HUES64 (cell line): ENCODE measurements around the gene ZNF408.
"Not testable (repeated sequence)": the region's sequence is repeated elsewhere in the genome, so short reads cannot be mapped to it uniquely, and the experiment has no call there.

Source experiments
- H3K27ac ChIP-seq: 2 replicates; pipeline ENCODE4 v1.7.0; 2013; ENCODE audit warnings: low read depth, low read length, inconsistent platforms
- H3K27me3 ChIP-seq: 2 replicates; pipeline ENCODE4 v1.6.1; 2013; ENCODE audit warnings: mild to moderate bottlenecking, low read length; ENCODE audit not compliant: insufficient read depth
- H3K36me3 ChIP-seq: 2 replicates; pipeline ENCODE4 v1.6.1; 2013; ENCODE audit warnings: mild to moderate bottlenecking, low read length; ENCODE audit not compliant: insufficient read depth
- H3K4me1 ChIP-seq: 2 replicates; pipeline ENCODE4 v1.6.1; 2013; ENCODE audit warnings: mild to moderate bottlenecking, low read length, moderate library complexity; ENCODE audit not compliant: insufficient read depth
- H3K4me3 ChIP-seq: 2 replicates; pipeline ENCODE4 v1.5.1; 2013; ENCODE audit warnings: mild to moderate bottlenecking, low read length, moderate library complexity
- H3K9ac ChIP-seq: 2 replicates; pipeline ENCODE4 v1.6.1; 2013; ENCODE audit warnings: mild to moderate bottlenecking, low read depth, low read length
- H3K9me3 ChIP-seq: 2 replicates; pipeline ENCODE4 v1.6.1; 2013; ENCODE audit warnings: low read depth, low read length; ENCODE audit not compliant: insufficient read depth
- WGBS: fragments of 150-250, 120-280 bp; methylation state at CpG from one replicate; pipeline ENCODE4 v1.1.7; 2013; ENCODE audit warnings: missing lambda C conversion rate; 5-methylcytosine and 5-hydroxymethylcytosine counted together

Gene ZNF408

GRCh38 chr11:46667043-46667481, 33.8 kb upstream of the ZNF408 start:
- H3K27me3 ChIP-seq, result no peaks in the 10 kb centered on the region
- peaks cover 90% of the 10 kb centered on the region for H3K36me3 ChIP-seq
- no peak overlapping the region for H3K9ac ChIP-seq
- no peaks in the 10 kb centered on the region for H3K9me3 ChIP-seq
- 95% methylated on average over 2 of the region's 2 CpGs for WGBS
- no peak overlapping the region for H3K27ac ChIP-seq
- H3K4me3 ChIP-seq, result no peak overlapping the region
- no peaks in the 10 kb centered on the region for H3K4me1 ChIP-seq

- Histone ChIP-seq H3K9me3 (no peaks in the 10 kb centered on the region), H3K27ac (no peak overlapping the region), H3K4me3 (no peak overlapping the region), H3K36me3 (peaks cover 90% of the 10 kb centered on the region), H3K9ac (no peak overlapping the region), H3K4me1 (no peaks in the 10 kb centered on the region), H3K27me3 (no peaks in the 10 kb centered on the region)
- 97% methylated on average over 12 of the region's 12 CpGs for WGBS
Observed at GRCh38 chr11:46668480-46669085, 32.2 kb upstream of the ZNF408 start.

- no peaks in the 10 kb centered on the region for H3K9me3 ChIP-seq
- H3K27me3 ChIP-seq, result no peaks in the 10 kb centered on the region
- peaks cover 83% of the 10 kb centered on the region for H3K36me3 ChIP-seq
- H3K9ac ChIP-seq, result no peak overlapping the region
- peaks cover 10% of the 10 kb centered on the region; the same call in 1 of the 2 replicates for H3K4me1 ChIP-seq
- H3K27ac ChIP-seq, result no peak overlapping the region
- WGBS, result 85% methylated on average over 3 of the region's 3 CpGs
- no peak overlapping the region for H3K4me3 ChIP-seq
Observed at GRCh38 chr11:46669711-46670139, 31.1 kb upstream of the ZNF408 start.

- peaks cover 17% of the 10 kb centered on the region; the same call in 1 of the 2 replicates for H3K4me1 ChIP-seq
- not testable (repeated sequence) for H3K27ac ChIP-seq, H3K27me3 ChIP-seq, H3K4me3 ChIP-seq, H3K9ac ChIP-seq, H3K9me3 ChIP-seq
- peaks cover 75% of the 10 kb centered on the region for H3K36me3 ChIP-seq
- 88% methylated on average over 2 of the region's 3 CpGs for WGBS
Observed at GRCh38 chr11:46670521-46670920, 30.3 kb upstream of the ZNF408 start.

- 96% methylated on average over 10 of the region's 10 CpGs for WGBS
- no peak overlapping the region for H3K27ac ChIP-seq
Observed at GRCh38 chr11:46671958-46672315, 28.9 kb upstream of the ZNF408 start.

GRCh38 chr11:46672381-46672839, 28.4 kb upstream of the ZNF408 start:
- no peaks in the 10 kb centered on the region for H3K27me3 ChIP-seq
- 97% methylated on average over 6 of the region's 7 CpGs for WGBS
- H3K36me3 ChIP-seq, result peaks cover 59% of the 10 kb centered on the region
- H3K4me1 ChIP-seq, result peaks cover 21% of the 10 kb centered on the region; the same call in 1 of the 2 replicates
- no peak overlapping the region for H3K9ac ChIP-seq
- no peak overlapping the region for H3K4me3 ChIP-seq
- no peak overlapping the region for H3K27ac ChIP-seq
- H3K9me3 ChIP-seq, result no peaks in the 10 kb centered on the region

More at GRCh38 chr11:46671958-46672315, 28.9 kb upstream of the ZNF408 start:
- Histone ChIP-seq H3K9me3 (no peaks in the 10 kb centered on the region), H3K36me3 (peaks cover 62% of the 10 kb centered on the region), H3K27me3 (no peaks in the 10 kb centered on the region), H3K9ac (no peak overlapping the region), H3K4me1 (peaks cover 21% of the 10 kb centered on the region; the same call in 1 of the 2 replicates), H3K4me3 (no peak overlapping the region)

- H3K36me3 ChIP-seq, result peaks cover 52% of the 10 kb centered on the region
- peak overlapping the region; percentile 66 for H3K27ac ChIP-seq
- 86% methylated on average over 6 of the region's 6 CpGs for WGBS
- H3K4me1 ChIP-seq, result peaks cover 21% of the 10 kb centered on the region; the same call in 1 of the 2 replicates
- no peaks in the 10 kb centered on the region for H3K9me3 ChIP-seq
- no peak overlapping the region for H3K9ac ChIP-seq
- H3K27me3 ChIP-seq, result no peaks in the 10 kb centered on the region
- H3K4me3 ChIP-seq, result no peak overlapping the region
Observed at GRCh38 chr11:46673713-46674462, 26.9 kb upstream of the ZNF408 start.

- H3K4me1 ChIP-seq, result peaks cover 21% of the 10 kb centered on the region; the same call in 1 of the 2 replicates
- H3K4me3 ChIP-seq, result no peak overlapping the region
- H3K36me3 ChIP-seq, result peaks cover 51% of the 10 kb centered on the region
- H3K9ac ChIP-seq, result no peak overlapping the region; the same call in 1 of the 2 replicates
- 22% methylated on average over 12 of the region's 12 CpGs for WGBS
- H3K27ac ChIP-seq, result peak overlapping the region; percentile 66
- no peaks in the 10 kb centered on the region for H3K27me3 ChIP-seq
- H3K9me3 ChIP-seq, result no peaks in the 10 kb centered on the region
Observed at GRCh38 chr11:46674463-46675287, 26.2 kb upstream of the ZNF408 start.

- 65% methylated on average over 4 of the region's 4 CpGs for WGBS
- peaks cover 21% of the 10 kb centered on the region; the same call in 1 of the 2 replicates for H3K4me1 ChIP-seq
- H3K4me3 ChIP-seq, result no peak overlapping the region
- H3K36me3 ChIP-seq, result peaks cover 53% of the 10 kb centered on the region
- peak overlapping the region; percentile 66; the same call in 1 of the 2 replicates for H3K27ac ChIP-seq
- no peaks in the 10 kb centered on the region for H3K9me3 ChIP-seq
- no peaks in the 10 kb centered on the region for H3K27me3 ChIP-seq
- H3K9ac ChIP-seq, result no peak overlapping the region
Observed at GRCh38 chr11:46675288-46675851, 25.5 kb upstream of the ZNF408 start.

- WGBS, result 95% methylated on average over 6 of the region's 7 CpGs
- no peaks in the 10 kb centered on the region for H3K9me3 ChIP-seq
- H3K27me3 ChIP-seq, result no peaks in the 10 kb centered on the region
- H3K36me3 ChIP-seq, result peaks cover 48% of the 10 kb centered on the region
- no peak overlapping the region for H3K9ac ChIP-seq
- no peak overlapping the region for H3K4me3 ChIP-seq
- no peak overlapping the region; the same call in 1 of the 2 replicates for H3K27ac ChIP-seq
- H3K4me1 ChIP-seq, result peaks cover 21% of the 10 kb centered on the region; the same call in 1 of the 2 replicates
Observed at GRCh38 chr11:46675949-46676348, 24.9 kb upstream of the ZNF408 start.
